GM21737 (cell line): ENCODE measurements around the gene CFAP141.

Experiments
- ATAC-seq: cut with Tn5 transposase; IDR thresholded peaks from one replicate; pipeline ENCODE4 v1.9.1; 2021; ENCODE audit warnings: mild to moderate bottlenecking, moderate library complexity; ENCODE audit not compliant: unreplicated experiment

CFAP141 gene

GRCh38 chr1:154174654-154175053 lies 31.5 kb downstream of the CFAP141 start:
- no peak for ATAC-seq

GRCh38 chr1:154171880-154172279 lies 34.3 kb downstream of the CFAP141 start:
- ATAC-seq: no peak

DNA sequence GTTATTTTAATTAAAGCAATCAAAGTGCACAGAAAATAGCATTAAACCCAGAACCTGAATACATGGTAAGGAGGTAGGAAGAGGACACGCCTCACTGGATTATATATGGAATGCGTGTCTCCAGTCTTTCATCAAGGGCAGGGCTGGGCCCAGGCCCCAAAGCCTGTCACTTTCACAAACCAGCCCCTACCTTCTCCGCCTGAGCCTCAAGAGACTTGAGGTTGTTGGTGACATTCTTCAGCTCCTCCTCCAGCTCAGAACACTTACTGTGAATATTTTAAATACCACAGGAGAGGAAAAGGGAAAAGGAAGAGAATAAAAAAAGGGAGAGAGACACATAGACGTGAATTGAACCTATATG lies 34.9 kb downstream of the CFAP141 start:
- no peak for ATAC-seq

GRCh38 chr1:154170547-154171222 lies 35.4 kb downstream of the CFAP141 start:
- ATAC-seq: no peak

GRCh38 chr1:154167461-154167860 lies 38.7 kb downstream of the CFAP141 start:
- ATAC-seq: no peak

DNA sequence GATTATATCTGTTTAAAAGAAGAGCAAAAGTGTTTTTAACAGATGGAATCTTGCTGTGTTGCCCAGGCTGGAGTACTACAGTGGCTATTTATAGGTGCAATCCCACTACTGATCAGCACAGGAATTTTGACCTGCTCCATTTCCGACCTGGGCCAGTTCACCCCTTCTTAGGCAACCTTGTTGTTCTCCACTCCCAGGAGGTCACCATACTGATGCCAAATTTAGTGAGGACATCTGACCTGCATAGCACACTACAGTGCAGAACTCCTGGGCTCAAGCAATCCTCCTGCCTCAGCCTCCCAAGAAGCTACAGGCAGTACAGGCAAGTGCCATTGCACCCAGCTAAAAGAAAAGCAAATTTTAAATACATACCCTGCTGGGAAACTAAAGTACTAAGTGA lies 39.9 kb downstream of the CFAP141 start:
- no peak for ATAC-seq

GRCh38 chr1:154159554-154159953 lies 46.6 kb downstream of the CFAP141 start:
- no peak for ATAC-seq

DNA sequence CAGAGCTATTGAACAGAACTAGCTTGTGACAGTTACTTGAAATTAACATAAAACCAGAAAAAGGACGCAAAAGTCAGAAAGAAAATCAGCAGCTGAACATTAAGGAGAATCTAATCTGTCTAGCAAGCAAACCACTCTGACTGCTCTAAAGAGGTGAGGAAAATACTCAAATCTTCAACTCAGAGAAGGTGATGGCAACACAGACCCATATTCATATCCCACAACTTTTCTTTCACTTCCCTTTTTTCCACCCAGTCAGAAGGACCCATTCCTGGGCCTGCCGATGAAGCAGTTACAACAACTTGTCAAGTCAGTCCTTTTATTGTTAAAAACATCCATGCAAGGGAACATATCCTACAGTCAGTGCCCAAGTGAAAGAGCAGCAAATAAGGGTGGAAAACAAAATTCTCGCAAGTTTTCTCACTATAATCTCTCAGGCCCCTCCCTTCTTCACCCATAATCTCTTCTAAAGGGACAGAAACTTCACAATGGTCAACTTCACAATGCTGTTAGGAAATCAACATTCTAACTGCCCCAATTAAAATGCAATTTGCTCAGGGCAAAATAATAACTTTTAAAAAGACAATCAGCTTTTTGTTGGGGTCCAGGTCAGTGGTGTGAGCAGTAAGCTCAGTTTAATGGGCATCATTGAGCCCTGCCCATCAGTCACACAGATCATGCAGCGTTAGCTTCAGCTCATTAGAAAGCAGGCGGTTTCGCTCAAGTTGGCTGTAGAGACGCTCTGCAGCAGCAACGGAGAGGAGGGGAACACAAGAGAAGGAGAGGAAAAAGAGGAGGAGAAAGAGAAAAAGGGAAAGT lies 47.6 kb downstream of the CFAP141 start:
- ATAC-seq: no peak

DNA sequence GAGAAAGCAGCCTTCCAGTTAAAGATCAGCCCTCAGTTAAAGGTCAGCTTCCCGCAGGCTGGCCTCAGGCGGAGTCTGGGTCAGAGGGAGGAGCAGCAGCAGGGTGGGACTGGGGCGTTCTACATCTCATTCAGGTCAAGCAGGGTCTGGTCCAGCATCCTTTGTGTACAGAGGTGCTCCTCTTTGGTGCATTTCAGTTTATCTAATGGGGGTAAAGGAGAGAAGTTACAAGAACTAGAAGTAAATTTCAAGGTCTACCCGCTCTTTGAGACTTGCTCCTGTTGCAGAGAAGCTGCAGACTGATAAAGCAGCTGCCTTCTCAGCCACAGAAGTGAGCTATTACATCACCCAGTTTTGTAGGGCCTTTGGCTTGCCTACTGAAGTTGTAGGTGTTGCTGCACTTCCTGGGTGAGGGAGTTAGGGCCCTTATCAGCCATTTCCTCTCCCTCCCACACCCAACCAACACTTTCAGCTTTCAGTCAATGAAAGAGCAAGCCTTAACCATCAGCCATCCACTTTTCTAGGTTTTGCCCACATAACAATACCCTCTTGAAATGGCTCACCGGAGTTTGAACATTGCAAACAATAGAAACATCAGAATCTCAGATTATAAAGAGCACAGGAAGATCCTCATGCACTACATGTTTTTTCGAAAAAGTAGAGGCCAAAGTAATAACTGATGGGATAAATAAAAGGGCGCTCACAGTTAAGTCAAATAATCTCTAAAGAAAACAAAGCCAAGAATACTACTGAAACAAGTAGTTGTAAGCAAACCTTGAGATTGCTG lies 48.4 kb downstream of the CFAP141 start:
- ATAC-seq: peak; percentile 69

DNA sequence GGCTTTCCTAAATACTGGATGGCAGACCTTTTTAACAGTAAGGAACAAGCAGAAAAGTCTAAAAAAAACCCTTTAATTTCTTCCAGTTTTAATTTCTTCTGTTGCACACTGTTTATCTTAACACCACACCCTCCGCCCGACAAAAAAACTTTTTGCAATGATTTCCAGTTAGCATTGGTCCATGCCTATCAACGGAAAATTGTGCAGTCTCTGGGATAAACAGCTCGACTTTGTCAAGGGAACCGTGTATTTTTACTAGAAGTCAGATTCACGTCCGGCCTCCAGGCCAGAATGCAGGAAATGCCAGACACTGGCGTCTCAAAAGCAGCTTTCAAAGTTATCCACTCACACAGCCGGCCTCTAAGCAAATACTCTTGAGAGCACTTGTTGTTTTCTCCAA lies 50.9 kb downstream of the CFAP141 start:
- no peak for ATAC-seq

- ATAC-seq: no peak
These were observed 51.5 kb downstream of the CFAP141 start, which contains the start of gene NUP210L for GRCh38 chr1:154154534-154155191. TSS of gene NUP210L (minus strand) at chr1:154155073.

- no peak for ATAC-seq
These were observed 52.1 kb downstream of the CFAP141 start for GRCh38 chr1:154154053-154154452.

DNA sequence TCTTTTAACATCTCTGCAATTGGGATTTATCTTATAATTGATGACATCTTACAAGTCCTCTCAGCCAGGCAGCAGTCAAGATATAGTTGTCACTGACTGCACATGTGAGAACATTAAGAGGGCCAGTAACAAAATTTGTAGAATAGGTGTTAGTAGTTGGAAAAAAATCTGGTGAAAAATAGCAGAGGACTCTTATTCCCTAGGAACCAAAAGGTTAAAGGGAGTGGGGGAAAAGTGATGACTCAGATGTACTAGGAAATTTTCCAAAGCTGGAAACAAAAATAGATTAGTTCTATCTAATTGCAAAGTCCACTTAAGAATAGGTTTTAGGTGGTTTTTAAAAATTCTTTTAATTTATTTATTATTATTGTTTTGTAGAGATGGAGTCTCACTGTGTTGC lies 54.8 kb downstream of the CFAP141 start:
- no peak for ATAC-seq
